Measurements from ENCODE around the gene OPA3. TPM values are rescaled to one million over a fixed set of nuclear protein-coding genes. Genes with fewer than 3 reads are reported as not detected.
A peak's percentile ranks its signal among the peaks of the same experiment; 100 is the strongest.

The OPA3 gene
- total RNA-seq, 6 experiments from 2014 or later = 13.3 to 15.5 (median 14.3) TPM

DNA sequence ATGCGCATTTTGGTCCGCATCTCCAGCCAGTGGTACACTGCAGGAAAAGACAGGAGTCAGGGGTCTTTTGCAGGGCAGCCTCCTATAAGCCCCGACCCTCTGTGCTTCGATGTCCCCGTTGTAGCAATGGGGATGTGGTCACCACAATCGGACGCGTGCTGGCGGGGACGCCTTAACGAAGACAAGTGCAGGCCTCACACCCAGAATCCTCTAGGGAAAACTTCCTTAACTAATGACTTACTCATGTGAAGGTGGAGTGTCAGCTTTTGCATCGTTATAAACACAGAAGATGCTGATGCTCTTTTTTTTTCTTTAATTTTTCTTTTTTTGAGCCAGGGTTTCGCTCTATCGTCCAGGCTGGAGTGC is 55.2 kb downstream of the OPA3 start:
- Mint-ChIP-seq H3K27me3 (ENCODE audit: insufficient read depth) (peaks cover 11% of the 10 kb centered on the region), H3K36me3 (ENCODE audit: low read depth) (peaks cover 43% of the 10 kb centered on the region), H3K27ac (no peak overlapping the region), H3K4me1 (ENCODE audit: low read depth) (peaks cover 15% of the 10 kb centered on the region; the same call in 1 of the 2 replicates), H3K4me3 (no peak overlapping the region), H3K9me3 (peaks cover 10% of the 10 kb centered on the region)
- DNase-seq = no peak
- TF ChIP-seq, protein P1, sequence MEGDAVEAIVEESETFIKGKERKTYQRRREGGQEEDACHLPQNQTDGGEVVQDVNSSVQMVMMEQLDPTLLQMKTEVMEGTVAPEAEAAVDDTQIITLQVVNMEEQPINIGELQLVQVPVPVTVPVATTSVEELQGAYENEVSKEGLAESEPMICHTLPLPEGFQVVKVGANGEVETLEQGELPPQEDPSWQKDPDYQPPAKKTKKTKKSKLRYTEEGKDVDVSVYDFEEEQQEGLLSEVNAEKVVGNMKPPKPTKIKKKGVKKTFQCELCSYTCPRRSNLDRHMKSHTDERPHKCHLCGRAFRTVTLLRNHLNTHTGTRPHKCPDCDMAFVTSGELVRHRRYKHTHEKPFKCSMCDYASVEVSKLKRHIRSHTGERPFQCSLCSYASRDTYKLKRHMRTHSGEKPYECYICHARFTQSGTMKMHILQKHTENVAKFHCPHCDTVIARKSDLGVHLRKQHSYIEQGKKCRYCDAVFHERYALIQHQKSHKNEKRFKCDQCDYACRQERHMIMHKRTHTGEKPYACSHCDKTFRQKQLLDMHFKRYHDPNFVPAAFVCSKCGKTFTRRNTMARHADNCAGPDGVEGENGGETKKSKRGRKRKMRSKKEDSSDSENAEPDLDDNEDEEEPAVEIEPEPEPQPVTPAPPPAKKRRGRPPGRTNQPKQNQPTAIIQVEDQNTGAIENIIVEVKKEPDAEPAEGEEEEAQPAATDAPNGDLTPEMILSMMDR (IDR thresholded peaks at IDR 0.05) = no peak

DNA sequence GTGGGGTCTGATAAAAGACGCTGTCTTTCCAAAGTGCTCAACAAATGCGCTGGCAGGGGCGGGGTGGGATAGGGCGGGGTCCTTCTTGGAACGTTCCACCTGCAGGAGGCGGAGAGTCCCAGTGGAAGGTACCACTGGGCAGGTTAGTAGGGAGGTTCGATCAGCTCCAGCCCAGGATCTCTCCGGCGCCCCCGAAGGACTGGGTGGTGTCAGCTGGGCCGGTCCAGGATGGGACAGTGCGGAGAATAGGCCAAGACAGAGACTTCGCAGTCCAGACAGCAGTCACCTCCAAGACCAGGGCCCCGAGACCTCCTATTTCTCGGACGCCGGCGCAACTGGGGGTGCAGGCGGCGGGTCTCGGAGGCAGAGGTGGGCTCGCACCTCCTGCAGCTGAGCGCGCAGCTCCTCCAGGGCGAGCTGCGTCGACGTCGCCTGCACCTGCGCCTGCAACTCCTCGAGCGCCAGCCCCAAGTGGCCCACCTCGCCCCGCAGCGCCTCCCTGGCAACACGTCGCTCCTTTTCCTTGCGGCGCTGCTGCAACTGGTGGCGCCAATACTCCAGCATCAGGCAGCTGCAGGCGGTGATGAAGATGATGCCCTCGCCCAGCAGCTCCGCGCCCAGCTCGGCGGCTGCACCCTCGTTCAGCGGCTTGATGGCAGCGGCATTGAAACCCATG is 55.7 kb downstream of the OPA3 start:
- Mint-ChIP-seq H3K27ac (no peak overlapping the region), H3K9me3 (peaks cover 10% of the 10 kb centered on the region), H3K4me3 (no peak overlapping the region), H3K4me1 (ENCODE audit: low read depth) (peaks cover 18% of the 10 kb centered on the region), H3K27me3 (ENCODE audit: insufficient read depth) (peaks cover 15% of the 10 kb centered on the region), H3K36me3 (ENCODE audit: low read depth) (peaks cover 45% of the 10 kb centered on the region)
- TF ChIP-seq, protein P1 (IDR thresholded peaks at IDR 0.05) = no peak
- DNase-seq = no peak

DNA sequence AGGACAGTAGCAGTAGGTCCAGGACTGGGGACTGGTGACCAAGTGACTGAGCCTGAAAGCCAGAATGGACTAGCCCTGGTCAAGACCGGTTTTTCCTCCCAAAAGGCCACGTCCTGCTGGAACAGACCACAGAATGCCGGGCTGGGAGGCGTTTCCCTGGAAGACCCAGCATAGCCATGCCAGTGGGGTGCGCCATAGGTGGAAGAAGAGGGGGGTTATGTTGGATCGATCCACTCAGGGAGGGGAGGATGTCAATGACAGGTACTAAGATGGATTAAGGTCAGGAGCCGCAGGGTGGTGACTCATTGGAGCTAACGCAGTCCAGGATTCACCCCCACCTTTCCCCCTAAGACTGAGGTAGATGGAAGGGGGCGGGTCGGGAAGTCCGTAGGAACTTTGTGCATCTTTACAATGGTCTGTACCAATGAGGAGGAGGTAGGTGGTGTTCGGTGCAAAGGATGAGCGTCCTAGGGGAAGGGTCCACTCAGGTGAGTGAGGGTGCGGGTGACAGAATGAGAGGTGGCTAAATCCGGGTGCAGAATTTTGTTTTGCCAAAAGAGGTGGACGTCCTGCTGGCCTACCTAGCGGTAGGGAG is 56.4 kb downstream of the OPA3 start:
- H3K9me3 Mint-ChIP-seq = peaks cover 10% of the 10 kb centered on the region
- peaks cover 51% of the 10 kb centered on the region for H3K36me3 Mint-ChIP-seq (ENCODE audit: low read depth)
- peak overlapping the region; percentile 40; the same call in 1 of the 2 replicates for H3K27ac Mint-ChIP-seq
- TF ChIP-seq, protein P1 (IDR thresholded peaks at IDR 0.05) = no peak
- DNase-seq = no peak
- H3K27me3 Mint-ChIP-seq (ENCODE audit: insufficient read depth) = peaks cover 19% of the 10 kb centered on the region
- no peak overlapping the region; the same call in 1 of the 2 replicates for H3K4me3 Mint-ChIP-seq
- H3K4me1 Mint-ChIP-seq (ENCODE audit: low read depth) = peaks cover 24% of the 10 kb centered on the region

DNA sequence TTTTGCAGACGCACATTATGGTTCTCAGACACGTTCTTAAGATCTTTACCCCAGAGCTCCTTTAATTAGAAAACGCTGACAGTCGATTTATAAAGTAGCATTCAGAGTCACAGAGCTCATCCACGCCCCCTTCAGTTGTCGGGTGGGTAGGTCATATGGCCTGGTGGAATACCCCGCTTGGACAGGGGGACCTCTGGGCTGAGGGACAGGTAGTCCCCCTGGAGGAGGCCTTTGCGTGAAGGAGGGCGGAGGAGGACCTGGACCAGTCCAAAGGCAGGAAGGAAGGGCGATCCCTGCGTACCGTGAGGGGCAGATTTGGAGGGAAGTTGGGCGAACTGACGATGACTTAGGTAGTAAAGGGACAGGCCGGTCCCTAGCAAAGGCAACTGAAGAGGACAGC is 56.9 kb downstream of the OPA3 start:
- Mint-ChIP-seq H3K36me3 (ENCODE audit: low read depth) (peaks cover 53% of the 10 kb centered on the region), H3K4me1 (ENCODE audit: low read depth) (peaks cover 29% of the 10 kb centered on the region), H3K27me3 (ENCODE audit: insufficient read depth) (peaks cover 14% of the 10 kb centered on the region), H3K4me3 (no peak overlapping the region), H3K9me3 (peaks cover 10% of the 10 kb centered on the region), H3K27ac (no peak overlapping the region)
- TF ChIP-seq, protein P1 (IDR thresholded peaks at IDR 0.05) = no peak
- no peak for DNase-seq

DNA sequence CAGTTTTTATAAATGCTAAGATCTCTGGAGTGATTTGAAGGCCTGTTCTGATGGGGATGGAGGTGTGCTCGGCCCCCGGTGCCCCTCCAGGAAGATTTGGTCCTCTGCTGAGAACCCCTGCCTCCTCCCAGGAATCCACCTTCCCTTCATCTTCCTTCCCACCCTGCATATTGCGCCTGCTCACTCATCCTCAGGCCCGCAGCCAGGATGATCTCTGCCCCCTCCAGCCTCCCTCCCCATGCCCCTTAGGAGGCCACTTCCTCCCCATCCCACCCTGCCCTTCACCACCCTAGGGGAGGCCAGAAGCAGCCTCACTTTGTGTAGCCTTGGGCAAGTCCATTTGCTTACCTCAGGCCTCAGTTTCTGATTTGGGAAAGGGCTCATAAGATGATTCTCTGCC is 57.6 kb downstream of the OPA3 start:
- TF ChIP-seq, protein P1 (IDR thresholded peaks at IDR 0.05) = no peak
- Mint-ChIP-seq H3K27me3 (ENCODE audit: insufficient read depth) (peaks cover 14% of the 10 kb centered on the region; the same call in 1 of the 2 replicates), H3K4me1 (ENCODE audit: low read depth) (peaks cover 30% of the 10 kb centered on the region), H3K27ac (no peak overlapping the region), H3K4me3 (no peak overlapping the region), H3K36me3 (ENCODE audit: low read depth) (peaks cover 52% of the 10 kb centered on the region), H3K9me3 (peaks cover 10% of the 10 kb centered on the region)
- DNase-seq = no peak

All from HFFc6 (cell line).